K562 (cell line): ENCODE measurements around the gene SLC35D2. TPM values are rescaled to one million over a fixed set of nuclear protein-coding genes. Genes with fewer than 3 reads are reported as not detected.

Source experiments
- ATAC-seq: fragments of 200-7000 bp; cut with Tn5 transposase; 3 replicates; pipeline ENCODE4 v1.9.1; 2020; ENCODE audit warnings: moderate library complexity
- BruUV-seq: library from RNA; stranded (reverse); fragments of 400-500 nt; replicated peaks from 2 replicates; lab custom pipeline; 2021; lab: Mats Ljungman, UMichigan
- CTCF ChIA-PET: fragments of 300-600 bp; formaldehyde crosslinking; extraction: SDS; loops from one replicate; lab custom pipeline; 2021; ENCODE audit warnings: low intra/inter-chr PET ratio; lab: Yijun Ruan, JAX
- POLR2A ChIA-PET: fragments of 300-600, 350-650 bp; sonication (Branson Sonifier 250); formaldehyde crosslinking; extraction: SDS; loops from one replicate; lab custom pipeline; 2021; ENCODE audit warnings: antibody characterized with exemption, inconsistent platforms; lab: Yijun Ruan, JAX
- DNase-seq, 4 experiments: peaks; one replicate each; pipeline versions ENCODE4 v3.0.0 to v3.0.0-alpha.2; 2011 to 2018; ENCODE audit warnings: low spot score in 3 of 4, mixed read lengths in 3 of 4; ENCODE audit errors: extremely low read depth in 1 of 4
- FAIRE-seq: peaks from 2 replicates; lab custom pipeline; 2011; peaks lifted over from hg19 to GRCh38; lab: Jason Lieb, UNC
- H2AFZ ChIP-seq: 2 replicates; pipeline ENCODE4 v1.6.0; 2011; ENCODE audit warnings: low read depth, low read length, control low read depth, inconsistent platforms
- H3K27ac ChIP-seq: fragments of 200-600 bp; 3 replicates; pipeline ENCODE4 v1.8.0; 2011; ENCODE audit warnings: low read depth, mild to moderate bottlenecking, control low read depth, inconsistent platforms, low read length, moderate library complexity, mixed read lengths; ENCODE audit errors: extremely low read depth
- H3K27me3 ChIP-seq, 2 experiments: fragments of 300-600 bp in 1 of 2; 2 replicates in 1 of 2; 3 replicates in 1 of 2; pipeline versions ENCODE4 v1.6.0 to v1.8.0; 2011; ENCODE audit warnings: inconsistent platforms in 2 of 2, low read length in 2 of 2, mild to moderate bottlenecking in 1 of 2, mixed read lengths in 1 of 2, moderate library complexity in 1 of 2; ENCODE audit not compliant: control insufficient read depth in 2 of 2, insufficient read depth in 2 of 2
- H3K36me3 ChIP-seq: fragments of 300-600 bp; 3 replicates; pipeline ENCODE4 v1.8.0; 2011; ENCODE audit warnings: mild to moderate bottlenecking, low read length, inconsistent platforms; ENCODE audit not compliant: control insufficient read depth, insufficient read depth
- H3K4me1 ChIP-seq, 2 experiments: fragments of 200-600 bp in 1 of 2; replicated peaks in 1 of 2; 2 replicates in 1 of 2; 3 replicates in 1 of 2; pipeline versions ENCODE4 v1.5.1 to v1.8.0; 2011; ENCODE audit warnings: inconsistent platforms in 2 of 2, low read length in 2 of 2, mild to moderate bottlenecking in 1 of 2, mixed read lengths in 1 of 2, moderate library complexity in 1 of 2; ENCODE audit not compliant: control insufficient read depth in 2 of 2, insufficient read depth in 2 of 2
- H3K4me2 ChIP-seq: 2 replicates; pipeline ENCODE4 v1.6.1; 2011; ENCODE audit warnings: low read length, control low read depth, inconsistent platforms, mixed read lengths; ENCODE audit not compliant: insufficient read depth
- H3K4me3 ChIP-seq: fragments of 200-600 bp; sonication (generic), shearing (Covaris generic); 2 replicates; pipeline ENCODE4 v1.5.1; 2016; ENCODE audit warnings: control low read depth, inconsistent platforms
- H3K79me2 ChIP-seq: fragments of 200-600 bp; 3 replicates; pipeline ENCODE4 v1.8.0; 2011; ENCODE audit warnings: low read length, inconsistent platforms; ENCODE audit not compliant: control insufficient read depth, insufficient read depth
- H3K9ac ChIP-seq, 2 experiments: 2 replicates each; pipeline versions ENCODE4 v1.6.0 to v1.6.1; 2011; ENCODE audit warnings: low read depth in 2 of 2, low read length in 2 of 2, control low read depth in 1 of 2, inconsistent platforms in 1 of 2, mild to moderate bottlenecking in 1 of 2, mixed read lengths in 1 of 2; ENCODE audit not compliant: insufficient read depth in 1 of 2
- H3K9me1 ChIP-seq: one replicate; pipeline ENCODE4 v1.6.0; 2011; ENCODE audit warnings: inconsistent platforms, mild to moderate bottlenecking, low read length, moderate library complexity; ENCODE audit not compliant: control insufficient read depth, insufficient read depth
- H3K9me3 ChIP-seq: replicated peaks from 2 replicates; pipeline ENCODE4 v1.5.1; 2011; ENCODE audit warnings: low read depth, low read length, inconsistent platforms; ENCODE audit not compliant: control insufficient read depth, insufficient read depth
- H4K20me1 ChIP-seq: replicated peaks from 2 replicates; pipeline ENCODE4 v1.6.1; 2011; ENCODE audit warnings: low read length, inconsistent platforms, mixed read lengths; ENCODE audit not compliant: control insufficient read depth, insufficient read depth
- BCL6 ChIP-seq: fragments of 250-450 bp; sonication (Bioruptor Pico); IDR thresholded peaks from 2 replicates; pipeline ENCODE4 v1.4.0; 2020
- BRF1 ChIP-seq: IDR thresholded peaks from 3 replicates; pipeline ENCODE4 v1.6.1; 2011; ENCODE audit warnings: borderline replicate concordance, mild to moderate bottlenecking; ENCODE audit not compliant: insufficient read length; ENCODE audit errors: extremely low read depth
- ESRRA ChIP-seq: fragments of 450-650 bp; IDR thresholded peaks from 2 replicates; pipeline ENCODE4 v1.6.1; 2014; ENCODE audit warnings: low read depth, mild to moderate bottlenecking, moderate library complexity, borderline replicate concordance
- MYNN ChIP-seq, 2 experiments: sonication (generic); formaldehyde crosslinking in 1 of 2; IDR thresholded peaks; 2 replicates each; pipeline versions ENCODE4 v1.5.0 to v1.6.1; 2016 to 2020; ENCODE audit warnings: antibody characterized with exemption in 1 of 2, missing genetic modification reagents in 1 of 2
- SRSF9 ChIP-seq: fragments of 200-400 bp; formaldehyde crosslinking; IDR thresholded peaks from 2 replicates; pipeline ENCODE4 v1.6.1; 2017; ENCODE audit warnings: low read depth, low read length, borderline replicate concordance
- ZNF408 ChIP-seq: fragments of 250-450 bp; sonication (Bioruptor Pico); IDR thresholded peaks from 2 replicates; pipeline ENCODE4 v1.4.0; 2020; ENCODE audit warnings: low read depth, mild to moderate bottlenecking, moderate library complexity
- WGBS: fragments of 100-300 bp; shearing (Covaris generic); methylation state at CpG from one replicate; pipeline ENCODE4 v1.1.6; 2016; ENCODE audit warnings: low coverage, mixed read lengths; ENCODE audit not compliant: insufficient coverage; ENCODE audit errors: missing lambda C conversion rate; 5-methylcytosine and 5-hydroxymethylcytosine counted together
- in situ Hi-C: fragments of 300-500 bp; cut with MboI; formaldehyde crosslinking; loops from 4 replicates; pipeline ENCODE4 v1.15.0; 2018; ENCODE audit warnings: inconsistent platforms, mixed read lengths
- intact Hi-C: fragments of 100-400 bp; cut with micrococcal nuclease; formaldehyde crosslinking; loops from 2 replicates; pipeline ENCODE4 v1.14.2; 2022
- polyA plus RNA-seq, 8 experiments: library from polyadenylated mRNA; depleted of rRNA in 4 of 8; stranded (reverse) in 5 of 8; unstranded in 3 of 8; fragments of >200 nt; fragmentation: Nextera tagmentation in 2 of 8; fragmentation: Illumina TruSeq in 1 of 8; extraction: Ambion mirVana in 2 of 8; extraction: Trizol in 1 of 8; gene quantifications; 2 replicates each; pipeline versions ENCODE4 v1.2.1 to v1.2.3, GENCODE V29; 2011 to 2014; ENCODE audit warnings: inconsistent platforms in 1 of 8, missing spikeins in 1 of 8
- total RNA-seq, 7 experiments: library from RNA; depleted of rRNA in 6 of 7; stranded (reverse); fragments of >200 nt in 6 of 7; fragmentation: Illumina TruSeq in 2 of 7; extraction: Trizol in 2 of 7; gene quantifications; 2 replicates each; pipeline versions ENCODE4 v1.2.1 to v1.2.3, GENCODE V29; 2011 to 2021; ENCODE audit warnings: low replicate concordance in 1 of 7
- TF ChIP-seq, protein P1 (sequence below): fragments of 450-650 bp; formaldehyde crosslinking; conservative IDR thresholded peaks from 2 replicates; pipeline ENCODE4 v1.4.0; 2022; ENCODE audit warnings: mild to moderate bottlenecking, missing genetic modification characterization
- TF ChIP-seq, protein P2 (sequence below): fragments of 200-400 bp; formaldehyde crosslinking; IDR thresholded peaks from 2 replicates; pipeline ENCODE4 v1.6.1; 2017; ENCODE audit warnings: mild to moderate bottlenecking, low read depth, low read length, moderate library complexity

Gene SLC35D2
- total and polyA plus RNA-seq, 9 of the 15 experiments (the other 6 are each of a cell fraction or from before 2014, with no cell fraction given), result 2.9 to 14.9 (median 11.7) TPM

DNA sequence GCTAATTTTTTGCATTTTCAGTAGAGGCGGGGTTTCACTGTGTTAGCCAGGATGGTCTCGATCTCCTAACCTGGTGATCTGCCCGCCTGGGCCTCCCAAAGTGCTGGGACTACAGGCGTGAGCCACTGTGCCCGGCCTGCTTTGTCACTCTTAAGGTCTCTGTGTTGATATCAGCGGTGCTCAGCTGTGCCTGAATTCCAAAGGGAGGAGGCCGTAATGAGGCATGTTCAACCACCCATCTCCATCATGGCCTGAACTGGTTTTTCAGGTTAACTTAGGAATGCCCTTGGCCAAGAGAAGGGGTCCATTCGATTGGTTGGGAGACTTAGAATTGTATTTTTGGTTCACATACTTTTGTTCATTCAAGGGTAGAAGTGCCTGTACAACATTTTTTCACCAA is 103.6 kb downstream of the SLC35D2 start:
- CTCF ChIA-PET, result no interaction called here
- Histone ChIP-seq H3K79me2 (no peaks in the 10 kb centered on the region), H2AFZ (no peak overlapping the region), H4K20me1 (no peaks in the 10 kb centered on the region), H3K9me3 (peaks cover 2% of the 10 kb centered on the region; the same call in 1 of the 2 replicates), H3K4me3 (no peak overlapping the region), H3K9ac (no peak overlapping the region), H3K4me2 (no peak overlapping the region), H3K36me3 (no peaks in the 10 kb centered on the region), H3K4me1 (no peaks in the 10 kb centered on the region), H3K27me3 (no peaks in the 10 kb centered on the region), H3K27ac (no peak overlapping the region), H3K9me1 (no peaks in the 10 kb centered on the region)
- POLR2A ChIA-PET, result no interaction called here
- BruUV-seq, result no TSS peak
- in situ Hi-C loops (no loop called here), intact Hi-C loops (no loop called here)
- no peak for ATAC-seq
- no peak for DNase-seq
- FAIRE-seq, result no peak
- TF ChIP-seq BRF1 (no peak), ZNF408 (no peak), BCL6 (no peak), SRSF9 (no peak), ESRRA (no peak), MYNN (IDR thresholded peaks at IDR 0.05) (no peak), MYNN (CRISPR knock-in tag; IDR thresholded peaks at IDR 0.05) (no peak)
- TF ChIP-seq, protein P1, sequence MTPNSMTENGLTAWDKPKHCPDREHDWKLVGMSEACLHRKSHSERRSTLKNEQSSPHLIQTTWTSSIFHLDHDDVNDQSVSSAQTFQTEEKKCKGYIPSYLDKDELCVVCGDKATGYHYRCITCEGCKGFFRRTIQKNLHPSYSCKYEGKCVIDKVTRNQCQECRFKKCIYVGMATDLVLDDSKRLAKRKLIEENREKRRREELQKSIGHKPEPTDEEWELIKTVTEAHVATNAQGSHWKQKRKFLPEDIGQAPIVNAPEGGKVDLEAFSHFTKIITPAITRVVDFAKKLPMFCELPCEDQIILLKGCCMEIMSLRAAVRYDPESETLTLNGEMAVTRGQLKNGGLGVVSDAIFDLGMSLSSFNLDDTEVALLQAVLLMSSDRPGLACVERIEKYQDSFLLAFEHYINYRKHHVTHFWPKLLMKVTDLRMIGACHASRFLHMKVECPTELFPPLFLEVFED (CRISPR knock-in tag), result no peak
- TF ChIP-seq, protein P2, sequence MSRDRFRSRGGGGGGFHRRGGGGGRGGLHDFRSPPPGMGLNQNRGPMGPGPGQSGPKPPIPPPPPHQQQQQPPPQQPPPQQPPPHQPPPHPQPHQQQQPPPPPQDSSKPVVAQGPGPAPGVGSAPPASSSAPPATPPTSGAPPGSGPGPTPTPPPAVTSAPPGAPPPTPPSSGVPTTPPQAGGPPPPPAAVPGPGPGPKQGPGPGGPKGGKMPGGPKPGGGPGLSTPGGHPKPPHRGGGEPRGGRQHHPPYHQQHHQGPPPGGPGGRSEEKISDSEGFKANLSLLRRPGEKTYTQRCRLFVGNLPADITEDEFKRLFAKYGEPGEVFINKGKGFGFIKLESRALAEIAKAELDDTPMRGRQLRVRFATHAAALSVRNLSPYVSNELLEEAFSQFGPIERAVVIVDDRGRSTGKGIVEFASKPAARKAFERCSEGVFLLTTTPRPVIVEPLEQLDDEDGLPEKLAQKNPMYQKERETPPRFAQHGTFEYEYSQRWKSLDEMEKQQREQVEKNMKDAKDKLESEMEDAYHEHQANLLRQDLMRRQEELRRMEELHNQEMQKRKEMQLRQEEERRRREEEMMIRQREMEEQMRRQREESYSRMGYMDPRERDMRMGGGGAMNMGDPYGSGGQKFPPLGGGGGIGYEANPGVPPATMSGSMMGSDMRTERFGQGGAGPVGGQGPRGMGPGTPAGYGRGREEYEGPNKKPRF, result no peak
- 33% methylated on average over 6 of the region's 8 CpGs for WGBS
